Fibroblast of lung (primary cell): ENCODE results near the gene CADM3. TPM values are rescaled to one million over a fixed set of nuclear protein-coding genes. Genes with fewer than 3 reads are reported as not detected.

Source experiments
- DNase-seq, 2 donors: peaks; one replicate each; pipeline versions ENCODE4 v3.0.0 to v3.0.0-alpha.2; 2010; ENCODE audit warnings: low read depth in 2 of 2
- H2AFZ ChIP-seq: 2 replicates; pipeline ENCODE4 v1.5.1; 2012; ENCODE audit warnings: low read length, control low read depth, inconsistent platforms
- H3K27ac ChIP-seq: 2 replicates; pipeline ENCODE4 v1.5.1; 2011; ENCODE audit warnings: low read length, control low read depth; ENCODE audit not compliant: insufficient read depth
- H3K27me3 ChIP-seq: 2 replicates; pipeline ENCODE4 v1.5.1; 2011; ENCODE audit warnings: mild to moderate bottlenecking, low read length; ENCODE audit not compliant: control insufficient read depth, insufficient read depth
- H3K36me3 ChIP-seq: 2 replicates; pipeline ENCODE4 v1.5.1; 2011; ENCODE audit warnings: low read length; ENCODE audit not compliant: control insufficient read depth, insufficient read depth
- H3K4me1 ChIP-seq: 2 replicates; pipeline ENCODE4 v1.5.1; 2011; ENCODE audit warnings: low read length; ENCODE audit not compliant: control insufficient read depth, insufficient read depth; ENCODE audit errors: extremely low read depth
- H3K4me2 ChIP-seq: 2 replicates; pipeline ENCODE4 v1.5.1; 2011; ENCODE audit warnings: low read length, control low read depth; ENCODE audit not compliant: insufficient read depth; ENCODE audit errors: extremely low read depth
- H3K4me3 ChIP-seq, 4 experiments: fragments of 200-600 bp in 1 of 4; sonication (generic) in 1 of 4; replicated peaks in 1 of 4; 2 replicates each; pipeline ENCODE4 v1.5.1; 2011 to 2016; ENCODE audit warnings: low read length in 4 of 4, low read depth in 3 of 4, mild to moderate bottlenecking in 3 of 4, control low read depth in 2 of 4, inconsistent platforms in 1 of 4, mixed read lengths in 1 of 4; ENCODE audit not compliant: insufficient read depth in 1 of 4; ENCODE audit errors: control extremely low read depth in 1 of 4
- H3K79me2 ChIP-seq: 2 replicates; pipeline ENCODE4 v1.5.1; 2012; ENCODE audit warnings: mild to moderate bottlenecking, low read length, inconsistent platforms; ENCODE audit not compliant: control insufficient read depth, insufficient read depth
- H3K9ac ChIP-seq: 2 replicates; pipeline ENCODE4 v1.5.1; 2011; ENCODE audit warnings: mild to moderate bottlenecking, low read length, control low read depth; ENCODE audit not compliant: insufficient read depth
- H3K9me3 ChIP-seq: 2 replicates; pipeline ENCODE4 v1.5.1; 2012; ENCODE audit warnings: low read depth, low read length; ENCODE audit not compliant: control insufficient read depth, insufficient read depth
- H4K20me1 ChIP-seq: 2 replicates; pipeline ENCODE4 v1.5.1; 2011; ENCODE audit warnings: low read length; ENCODE audit not compliant: control insufficient read depth, insufficient read depth; ENCODE audit errors: extremely low read depth
- EZH2 ChIP-seq: IDR thresholded peaks from 2 replicates; pipeline ENCODE4 v1.5.1; 2012; ENCODE audit warnings: low read length, control low read depth, mild to moderate bottlenecking; ENCODE audit errors: missing control alignments
- polyA plus RNA-seq, 2 donors: library from polyadenylated mRNA; depleted of rRNA in 1 of 2; stranded (reverse) in 1 of 2; unstranded in 1 of 2; fragments of >200 nt; gene quantifications; 2 replicates each; pipeline ENCODE4 v1.2.1, GENCODE V29; 2011 to 2012; ENCODE audit warnings: missing spikeins in 1 of 2
- total RNA-seq: library from RNA; depleted of rRNA; stranded (reverse); fragments of >200 nt; gene quantifications from 2 replicates; pipeline ENCODE4 v1.2.1, GENCODE V29; 2014
- TF ChIP-seq, protein P1 (sequence below), 2 donors: IDR thresholded peaks in 1 of 2; conservative IDR thresholded peaks in 1 of 2; 1 replicate in 1 of 2; 2 replicates in 1 of 2; pipeline ENCODE4 v1.5.1; 2011 to 2012; ENCODE audit warnings: low read length in 2 of 2, control low read depth in 1 of 2, inconsistent platforms in 1 of 2, low read depth in 1 of 2, mild to moderate bottlenecking in 1 of 2

CADM3 gene
- total and polyA plus RNA-seq, 2 donors (not counting 1 experiment from before 2014, with no cell fraction given), result not detected

DNA sequence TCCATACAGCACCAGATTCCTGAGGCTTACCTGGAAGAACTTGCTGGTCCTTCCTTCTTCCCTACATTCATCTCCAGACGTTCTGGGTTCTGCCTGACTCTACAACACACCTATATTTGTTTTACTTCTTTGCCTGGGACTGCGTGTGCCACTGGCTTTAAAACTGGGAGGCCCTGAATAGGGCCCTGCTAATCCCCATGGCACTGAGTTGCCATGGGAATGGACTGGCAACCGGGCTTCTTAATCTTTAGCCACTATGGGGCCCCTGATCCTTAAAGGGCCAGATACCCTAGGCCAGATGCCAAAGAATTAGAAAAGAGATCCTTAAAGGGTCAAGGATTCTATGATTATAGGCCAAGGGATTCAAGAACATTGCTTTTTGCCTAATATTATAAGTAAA, 24.4 kb upstream of the CADM3 start:
- H3K4me3 ChIP-seq, result no peak overlapping the region
- H2AFZ ChIP-seq, result no peak overlapping the region
- H3K9me3 ChIP-seq, result no peaks in the 10 kb centered on the region
- no peak overlapping the region for H3K9ac ChIP-seq
- H3K4me1 ChIP-seq, result no peaks in the 10 kb centered on the region
- no peak for DNase-seq
- no peaks in the 10 kb centered on the region for H4K20me1 ChIP-seq
- H3K4me2 ChIP-seq, result no peak overlapping the region
- H3K27me3 ChIP-seq, result no peaks in the 10 kb centered on the region
- no peak for TF ChIP-seq EZH2
- TF ChIP-seq, protein P1, sequence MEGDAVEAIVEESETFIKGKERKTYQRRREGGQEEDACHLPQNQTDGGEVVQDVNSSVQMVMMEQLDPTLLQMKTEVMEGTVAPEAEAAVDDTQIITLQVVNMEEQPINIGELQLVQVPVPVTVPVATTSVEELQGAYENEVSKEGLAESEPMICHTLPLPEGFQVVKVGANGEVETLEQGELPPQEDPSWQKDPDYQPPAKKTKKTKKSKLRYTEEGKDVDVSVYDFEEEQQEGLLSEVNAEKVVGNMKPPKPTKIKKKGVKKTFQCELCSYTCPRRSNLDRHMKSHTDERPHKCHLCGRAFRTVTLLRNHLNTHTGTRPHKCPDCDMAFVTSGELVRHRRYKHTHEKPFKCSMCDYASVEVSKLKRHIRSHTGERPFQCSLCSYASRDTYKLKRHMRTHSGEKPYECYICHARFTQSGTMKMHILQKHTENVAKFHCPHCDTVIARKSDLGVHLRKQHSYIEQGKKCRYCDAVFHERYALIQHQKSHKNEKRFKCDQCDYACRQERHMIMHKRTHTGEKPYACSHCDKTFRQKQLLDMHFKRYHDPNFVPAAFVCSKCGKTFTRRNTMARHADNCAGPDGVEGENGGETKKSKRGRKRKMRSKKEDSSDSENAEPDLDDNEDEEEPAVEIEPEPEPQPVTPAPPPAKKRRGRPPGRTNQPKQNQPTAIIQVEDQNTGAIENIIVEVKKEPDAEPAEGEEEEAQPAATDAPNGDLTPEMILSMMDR (conservative IDR thresholded peaks at IDR 0.05 in 1 of 2, IDR thresholded peaks at IDR 0.05 in 1 of 2; ENCODE audit: low read depth in 1 of 2, low read length in 2 of 2), result no peak
- H3K27ac ChIP-seq, result no peak overlapping the region
- H3K79me2 ChIP-seq, result no peaks in the 10 kb centered on the region
- H3K36me3 ChIP-seq, result no peaks in the 10 kb centered on the region

GRCh38 chr1:159152031-159152430, 19.4 kb upstream of the CADM3 start:
- no peak for DNase-seq
- no peaks in the 10 kb centered on the region for H3K9me3 ChIP-seq
- H3K79me2 ChIP-seq, result no peaks in the 10 kb centered on the region
- no peaks in the 10 kb centered on the region for H3K4me1 ChIP-seq
- TF ChIP-seq EZH2, result no peak
- TF ChIP-seq, protein P1 (conservative IDR thresholded peaks at IDR 0.05 in 1 of 2, IDR thresholded peaks at IDR 0.05 in 1 of 2; ENCODE audit: low read depth in 1 of 2, low read length in 2 of 2), result no peak
- H3K9ac ChIP-seq, result no peak overlapping the region
- H3K4me2 ChIP-seq, result no peak overlapping the region
- H3K27me3 ChIP-seq, result no peaks in the 10 kb centered on the region
- H4K20me1 ChIP-seq, result no peaks in the 10 kb centered on the region
- H3K4me3 ChIP-seq, result no peak overlapping the region
- H3K27ac ChIP-seq, result no peak overlapping the region
- H3K36me3 ChIP-seq, result no peaks in the 10 kb centered on the region
- H2AFZ ChIP-seq, result no peak overlapping the region

DNA sequence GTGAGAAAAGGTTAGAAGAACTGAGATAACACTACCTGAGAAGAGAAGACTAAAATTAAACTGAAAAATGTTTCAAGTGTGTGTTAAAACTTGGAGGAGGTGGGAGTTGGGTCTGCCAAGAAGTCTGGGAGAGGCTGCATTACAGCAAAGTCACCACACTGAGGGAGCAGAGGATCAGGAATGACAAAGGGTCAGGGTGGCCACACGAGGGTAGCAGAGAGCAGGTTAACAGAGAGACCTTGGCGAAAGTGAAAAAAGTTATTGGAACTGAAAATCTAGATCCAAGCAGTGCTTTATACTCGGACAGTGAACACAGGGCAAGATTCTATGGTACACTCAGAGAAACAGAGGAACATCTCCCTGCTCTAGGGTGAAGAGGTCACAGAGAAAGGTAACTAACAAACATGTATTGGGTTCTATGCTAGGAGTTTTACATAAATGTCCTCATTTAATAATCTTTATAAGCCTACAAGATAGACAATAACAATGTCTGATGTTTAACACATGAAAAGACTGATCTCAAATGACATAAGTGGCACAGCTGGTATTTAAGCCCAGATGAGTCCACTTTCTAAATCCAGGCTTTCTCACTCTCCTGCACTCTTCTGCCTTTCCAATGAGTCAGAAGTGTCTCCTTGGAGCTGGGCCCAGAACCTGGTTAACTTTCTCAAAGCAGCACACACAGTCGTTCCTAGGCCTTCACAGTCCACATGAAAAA, 10.3 kb upstream of the CADM3 start:
- Histone ChIP-seq H3K4me2 (peak overlapping the region; percentile 89), H3K9ac (no peak overlapping the region), H3K4me3 (peak overlapping the region in 1 of 4 experiments; percentile 30), H3K9me3 (no peaks in the 10 kb centered on the region), H3K79me2 (no peaks in the 10 kb centered on the region), H3K27me3 (no peaks in the 10 kb centered on the region), H3K4me1 (peaks cover 5% of the 10 kb centered on the region), H3K36me3 (no peaks in the 10 kb centered on the region), H3K27ac (no peak overlapping the region), H4K20me1 (no peaks in the 10 kb centered on the region), H2AFZ (no peak overlapping the region)
- TF ChIP-seq, protein P1 (conservative IDR thresholded peaks at IDR 0.05 in 1 of 2, IDR thresholded peaks at IDR 0.05 in 1 of 2; ENCODE audit: low read depth in 1 of 2, low read length in 2 of 2), result peak; percentile 100
- TF ChIP-seq EZH2, result no peak
- peak; percentile 81 to 90 for DNase-seq
